K562 (cell line): ENCODE measurements around the gene UBASH3A. TPM values are rescaled to one million over a fixed set of nuclear protein-coding genes. Genes with fewer than 3 reads are reported as not detected.

ENCODE experiments used
- ATAC-seq: fragments of 200-7000 bp; cut with Tn5 transposase; 3 replicates; pipeline ENCODE4 v1.9.1; 2020; ENCODE audit warnings: moderate library complexity
- BruUV-seq: library from RNA; stranded (reverse); fragments of 400-500 nt; replicated peaks from 2 replicates; lab custom pipeline; 2021; lab: Mats Ljungman, UMichigan
- CTCF ChIA-PET: fragments of 300-600 bp; formaldehyde crosslinking; extraction: SDS; loops from one replicate; lab custom pipeline; 2021; ENCODE audit warnings: low intra/inter-chr PET ratio; lab: Yijun Ruan, JAX
- POLR2A ChIA-PET: fragments of 300-600, 350-650 bp; sonication (Branson Sonifier 250); formaldehyde crosslinking; extraction: SDS; loops from one replicate; lab custom pipeline; 2021; ENCODE audit warnings: antibody characterized with exemption, inconsistent platforms; lab: Yijun Ruan, JAX
- DNase-seq, 4 experiments: peaks; one replicate each; pipeline versions ENCODE4 v3.0.0 to v3.0.0-alpha.2; 2011 to 2018; ENCODE audit warnings: low spot score in 3 of 4, mixed read lengths in 3 of 4; ENCODE audit errors: extremely low read depth in 1 of 4
- FAIRE-seq: peaks from 2 replicates; lab custom pipeline; 2011; peaks lifted over from hg19 to GRCh38; lab: Jason Lieb, UNC
- H2AFZ ChIP-seq: 2 replicates; pipeline ENCODE4 v1.6.0; 2011; ENCODE audit warnings: low read depth, low read length, control low read depth, inconsistent platforms
- H3K27ac ChIP-seq: fragments of 200-600 bp; 3 replicates; pipeline ENCODE4 v1.8.0; 2011; ENCODE audit warnings: low read depth, mild to moderate bottlenecking, control low read depth, inconsistent platforms, low read length, moderate library complexity, mixed read lengths; ENCODE audit errors: extremely low read depth
- H3K27me3 ChIP-seq, 2 experiments: fragments of 300-600 bp in 1 of 2; 2 replicates in 1 of 2; 3 replicates in 1 of 2; pipeline versions ENCODE4 v1.6.0 to v1.8.0; 2011; ENCODE audit warnings: inconsistent platforms in 2 of 2, low read length in 2 of 2, mild to moderate bottlenecking in 1 of 2, mixed read lengths in 1 of 2, moderate library complexity in 1 of 2; ENCODE audit not compliant: control insufficient read depth in 2 of 2, insufficient read depth in 2 of 2
- H3K36me3 ChIP-seq: fragments of 300-600 bp; 3 replicates; pipeline ENCODE4 v1.8.0; 2011; ENCODE audit warnings: mild to moderate bottlenecking, low read length, inconsistent platforms; ENCODE audit not compliant: control insufficient read depth, insufficient read depth
- H3K4me1 ChIP-seq, 2 experiments: fragments of 200-600 bp in 1 of 2; replicated peaks in 1 of 2; 2 replicates in 1 of 2; 3 replicates in 1 of 2; pipeline versions ENCODE4 v1.5.1 to v1.8.0; 2011; ENCODE audit warnings: inconsistent platforms in 2 of 2, low read length in 2 of 2, mild to moderate bottlenecking in 1 of 2, mixed read lengths in 1 of 2, moderate library complexity in 1 of 2; ENCODE audit not compliant: control insufficient read depth in 2 of 2, insufficient read depth in 2 of 2
- H3K4me2 ChIP-seq: 2 replicates; pipeline ENCODE4 v1.6.1; 2011; ENCODE audit warnings: low read length, control low read depth, inconsistent platforms, mixed read lengths; ENCODE audit not compliant: insufficient read depth
- H3K4me3 ChIP-seq: fragments of 200-600 bp; sonication (generic), shearing (Covaris generic); 2 replicates; pipeline ENCODE4 v1.5.1; 2016; ENCODE audit warnings: control low read depth, inconsistent platforms
- H3K79me2 ChIP-seq: fragments of 200-600 bp; 3 replicates; pipeline ENCODE4 v1.8.0; 2011; ENCODE audit warnings: low read length, inconsistent platforms; ENCODE audit not compliant: control insufficient read depth, insufficient read depth
- H3K9ac ChIP-seq, 2 experiments: 2 replicates each; pipeline versions ENCODE4 v1.6.0 to v1.6.1; 2011; ENCODE audit warnings: low read depth in 2 of 2, low read length in 2 of 2, control low read depth in 1 of 2, inconsistent platforms in 1 of 2, mild to moderate bottlenecking in 1 of 2, mixed read lengths in 1 of 2; ENCODE audit not compliant: insufficient read depth in 1 of 2
- H3K9me1 ChIP-seq: one replicate; pipeline ENCODE4 v1.6.0; 2011; ENCODE audit warnings: inconsistent platforms, mild to moderate bottlenecking, low read length, moderate library complexity; ENCODE audit not compliant: control insufficient read depth, insufficient read depth
- H3K9me3 ChIP-seq: replicated peaks from 2 replicates; pipeline ENCODE4 v1.5.1; 2011; ENCODE audit warnings: low read depth, low read length, inconsistent platforms; ENCODE audit not compliant: control insufficient read depth, insufficient read depth
- H4K20me1 ChIP-seq: replicated peaks from 2 replicates; pipeline ENCODE4 v1.6.1; 2011; ENCODE audit warnings: low read length, inconsistent platforms, mixed read lengths; ENCODE audit not compliant: control insufficient read depth, insufficient read depth
- HBP1 ChIP-seq: fragments of 450-650 bp; formaldehyde crosslinking; IDR thresholded peaks from 2 replicates; pipeline ENCODE4 v1.4.0; 2022; ENCODE audit warnings: missing genetic modification characterization
- L3MBTL2 ChIP-seq: fragments of 450-650 bp; IDR thresholded peaks from 2 replicates; pipeline ENCODE4 v1.6.1; 2016; ENCODE audit warnings: mild to moderate bottlenecking, moderate library complexity
- NR2C1 ChIP-seq, 2 experiments: fragments of 450-650 bp; IDR thresholded peaks; 2 replicates each; pipeline ENCODE4 v1.6.1; 2017; ENCODE audit warnings: mild to moderate bottlenecking in 2 of 2, antibody characterized with exemption in 1 of 2, inconsistent platforms in 1 of 2, missing compliant biosample characterization in 1 of 2, missing genetic modification characterization in 1 of 2
- NR3C1 ChIP-seq: sonication (generic); formaldehyde crosslinking; IDR thresholded peaks from 2 replicates; pipeline ENCODE4 v1.8.1; 2022; ENCODE audit warnings: missing genetic modification reagents
- PURB ChIP-seq: sonication (generic); formaldehyde crosslinking; IDR thresholded peaks from 2 replicates; pipeline ENCODE4 v1.9.0; 2021; ENCODE audit warnings: low read depth, mild to moderate bottlenecking, missing genetic modification reagents
- SREBF2 ChIP-seq: sonication (generic); formaldehyde crosslinking; IDR thresholded peaks from 2 replicates; pipeline ENCODE4 v1.4.0; 2020; ENCODE audit warnings: mild to moderate bottlenecking, missing genetic modification reagents
- U2AF2 ChIP-seq: fragments of 200-400 bp; formaldehyde crosslinking; optimal IDR thresholded peaks from 2 replicates; pipeline ENCODE3; 2017; ENCODE audit warnings: low read depth, mild to moderate bottlenecking, low read length
- XRCC4 ChIP-seq: IDR thresholded peaks from one replicate; pipeline ENCODE4 v1.6.1; 2011; ENCODE audit not compliant: insufficient read depth, insufficient read length; ENCODE audit errors: extremely low read depth
- ZFP1 ChIP-seq: fragments of 450-650 bp; formaldehyde crosslinking; IDR thresholded peaks from 2 replicates; pipeline ENCODE4 v1.4.0; 2020; ENCODE audit warnings: mild to moderate bottlenecking, mixed read lengths
- ZFPM2 ChIP-seq: fragments of 250-450 bp; sonication (Bioruptor Pico); IDR thresholded peaks from 2 replicates; pipeline ENCODE4 v1.5.1; 2022; ENCODE audit warnings: mild to moderate bottlenecking
- ZNF24 ChIP-seq: fragments of 450-650 bp; IDR thresholded peaks from 2 replicates; pipeline ENCODE4 v1.6.1; 2016
- ZNF785 ChIP-seq: fragments of 250-450 bp; sonication (Bioruptor Pico); IDR thresholded peaks from 2 replicates; pipeline ENCODE4 v1.4.0; 2020; ENCODE audit warnings: mild to moderate bottlenecking
- WGBS: fragments of 100-300 bp; shearing (Covaris generic); methylation state at CpG from one replicate; pipeline ENCODE4 v1.1.6; 2016; ENCODE audit warnings: low coverage, mixed read lengths; ENCODE audit not compliant: insufficient coverage; ENCODE audit errors: missing lambda C conversion rate; 5-methylcytosine and 5-hydroxymethylcytosine counted together
- in situ Hi-C: fragments of 300-500 bp; cut with MboI; formaldehyde crosslinking; loops from 4 replicates; pipeline ENCODE4 v1.15.0; 2018; ENCODE audit warnings: inconsistent platforms, mixed read lengths
- intact Hi-C: fragments of 100-400 bp; cut with micrococcal nuclease; formaldehyde crosslinking; loops from 2 replicates; pipeline ENCODE4 v1.14.2; 2022
- polyA plus RNA-seq, 8 experiments: library from polyadenylated mRNA; depleted of rRNA in 4 of 8; stranded (reverse) in 5 of 8; unstranded in 3 of 8; fragments of >200 nt; fragmentation: Nextera tagmentation in 2 of 8; fragmentation: Illumina TruSeq in 1 of 8; extraction: Ambion mirVana in 2 of 8; extraction: Trizol in 1 of 8; gene quantifications; 2 replicates each; pipeline versions ENCODE4 v1.2.1 to v1.2.3, GENCODE V29; 2011 to 2014; ENCODE audit warnings: inconsistent platforms in 1 of 8, missing spikeins in 1 of 8
- total RNA-seq, 7 experiments: library from RNA; depleted of rRNA in 6 of 7; stranded (reverse); fragments of >200 nt in 6 of 7; fragmentation: Illumina TruSeq in 2 of 7; extraction: Trizol in 2 of 7; gene quantifications; 2 replicates each; pipeline versions ENCODE4 v1.2.1 to v1.2.3, GENCODE V29; 2011 to 2021; ENCODE audit warnings: low replicate concordance in 1 of 7
- TF ChIP-seq, protein P1 (sequence below): fragments of 450-650 bp; IDR thresholded peaks from 2 replicates; pipeline ENCODE4 v1.6.1; 2016; ENCODE audit warnings: borderline replicate concordance
- TF ChIP-seq, protein P2 (sequence below): sonication (generic); formaldehyde crosslinking; IDR thresholded peaks from 2 replicates; pipeline ENCODE4 v1.8.1; 2023; ENCODE audit warnings: mild to moderate bottlenecking, missing genetic modification reagents

The UBASH3A gene
- total and polyA plus RNA-seq, 9 of the 15 experiments (the other 6 are each of a cell fraction or from before 2014, with no cell fraction given): 0.23 to 1.8 (median 1.1) TPM

DNA sequence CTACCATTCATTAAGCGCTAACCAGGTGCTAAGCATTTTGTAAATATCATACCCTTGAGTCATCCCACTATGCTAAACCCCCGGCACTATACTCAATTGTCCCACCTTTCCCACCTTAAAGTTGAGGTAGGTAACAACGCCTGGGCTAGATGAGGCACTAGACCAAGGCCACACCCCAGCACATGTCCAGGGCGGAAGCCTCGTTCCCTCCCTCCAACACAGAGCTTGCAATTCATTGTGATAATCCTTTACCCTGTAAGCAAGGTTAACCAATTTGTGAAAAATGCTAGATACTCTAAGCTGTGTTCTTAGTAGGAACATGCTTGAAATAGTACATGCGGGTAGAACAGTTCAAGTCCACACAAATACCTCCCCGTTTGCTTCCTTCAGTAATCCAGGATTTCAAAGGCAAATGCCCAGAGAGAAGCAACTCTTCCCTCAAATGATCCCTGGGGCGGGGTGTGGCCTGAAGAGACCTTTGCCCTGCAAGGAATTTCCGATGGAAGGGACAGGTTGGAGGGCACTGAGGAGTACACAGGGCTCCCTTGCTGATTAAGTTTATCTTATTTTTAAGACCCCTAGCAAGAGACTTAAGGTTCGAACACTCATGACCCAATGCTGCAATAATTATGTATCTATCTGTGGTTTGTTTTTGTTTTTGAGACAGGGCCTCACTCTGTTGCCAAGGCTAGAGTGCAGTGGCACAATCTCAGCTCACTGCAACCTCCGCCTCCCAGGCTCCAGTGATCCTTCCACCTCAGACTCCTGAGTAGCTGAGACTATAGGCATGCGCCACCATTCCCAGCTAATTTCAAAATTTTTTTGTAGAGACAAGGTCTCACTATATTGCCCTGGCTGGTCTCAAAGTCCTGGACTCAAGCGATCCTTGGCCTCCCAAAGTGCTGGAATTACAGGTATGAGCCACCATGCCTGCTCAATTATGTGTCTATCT is 89.7 kb downstream of the UBASH3A start (continued):
- TF ChIP-seq, protein P1, sequence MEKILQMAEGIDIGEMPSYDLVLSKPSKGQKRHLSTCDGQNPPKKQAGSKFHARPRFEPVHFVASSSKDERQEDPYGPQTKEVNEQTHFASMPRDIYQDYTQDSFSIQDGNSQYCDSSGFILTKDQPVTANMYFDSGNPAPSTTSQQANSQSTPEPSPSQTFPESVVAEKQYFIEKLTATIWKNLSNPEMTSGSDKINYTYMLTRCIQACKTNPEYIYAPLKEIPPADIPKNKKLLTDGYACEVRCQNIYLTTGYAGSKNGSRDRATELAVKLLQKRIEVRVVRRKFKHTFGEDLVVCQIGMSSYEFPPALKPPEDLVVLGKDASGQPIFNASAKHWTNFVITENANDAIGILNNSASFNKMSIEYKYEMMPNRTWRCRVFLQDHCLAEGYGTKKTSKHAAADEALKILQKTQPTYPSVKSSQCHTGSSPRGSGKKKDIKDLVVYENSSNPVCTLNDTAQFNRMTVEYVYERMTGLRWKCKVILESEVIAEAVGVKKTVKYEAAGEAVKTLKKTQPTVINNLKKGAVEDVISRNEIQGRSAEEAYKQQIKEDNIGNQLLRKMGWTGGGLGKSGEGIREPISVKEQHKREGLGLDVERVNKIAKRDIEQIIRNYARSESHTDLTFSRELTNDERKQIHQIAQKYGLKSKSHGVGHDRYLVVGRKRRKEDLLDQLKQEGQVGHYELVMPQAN: no peak
- TF ChIP-seq NR2C1 (IDR thresholded peaks at IDR 0.05): no peak
- 0 out of 2 replicates have a peak, but pooled peaks have one; percentile 38 for TF ChIP-seq NR2C1 (tag; IDR thresholded peaks at IDR 0.05)
- peak; percentile 34; the same call in 1 of the 2 replicates for TF ChIP-seq L3MBTL2

DNA sequence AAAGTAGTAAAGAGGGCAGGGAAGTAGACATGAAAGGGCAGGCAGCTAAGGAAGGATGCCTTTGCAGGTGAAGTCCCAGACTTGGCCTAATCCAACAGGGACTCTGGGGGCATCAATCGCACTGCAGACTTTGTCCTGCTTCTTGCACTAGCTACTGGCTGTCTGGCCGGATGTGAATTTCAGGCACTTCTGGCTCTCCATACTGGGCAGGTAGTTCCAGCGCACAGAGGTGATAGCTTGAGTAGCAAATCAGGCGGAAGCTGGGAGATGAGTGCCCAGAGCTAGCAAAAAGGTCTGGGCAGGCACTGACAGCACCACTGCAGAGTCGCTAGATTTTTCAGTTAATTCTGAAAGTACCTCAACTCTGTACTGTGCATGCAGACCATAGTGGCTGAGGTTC is 91.3 kb downstream of the UBASH3A start:
- DNase-seq (no peak), ATAC-seq (no peak), FAIRE-seq (no peak)
- H3K9me3 ChIP-seq: no peaks in the 10 kb centered on the region
- H3K4me3 ChIP-seq: no peak overlapping the region
- no peaks in the 10 kb centered on the region for H4K20me1 ChIP-seq
- H3K36me3 ChIP-seq: no peaks in the 10 kb centered on the region
- no TSS peak for BruUV-seq
- no peak overlapping the region for H2AFZ ChIP-seq
- intact Hi-C loops (loop anchor here (5.0 kb wide), 1 partner anchor 483 kb away; the partner anchor contains the start of gene ZBTB21), in situ Hi-C loops (no loop called here)
- ChIA-PET CTCF (no interaction called here), POLR2A (interaction anchor here (0.6 to 1.8 kb wide), 2 partner anchors 13 to 29 kb away, joined by 4 to 7 read pairs; no protein-coding TSS in a partner anchor)
- no peaks in the 10 kb centered on the region for H3K9me1 ChIP-seq
- H3K9ac ChIP-seq: no peak overlapping the region
- H3K4me2 ChIP-seq: no peak overlapping the region
- no peaks in the 10 kb centered on the region for H3K79me2 ChIP-seq
- no peak overlapping the region for H3K27ac ChIP-seq
- WGBS: 14% methylated on average over 5 of the region's 5 CpGs
- peaks cover 15 to 20% of the 10 kb centered on the region in 2 experiments; a peak in 4 of 5 replicates for H3K4me1 ChIP-seq
- peaks cover 23 to 31% of the 10 kb centered on the region in 2 experiments for H3K27me3 ChIP-seq
- no peak for TF ChIP-seq ZFPM2
- no peak for TF ChIP-seq ZNF24
- TF ChIP-seq ZFP1 (CRISPR knock-in tag): no peak
- TF ChIP-seq XRCC4: no peak
- TF ChIP-seq NR2C1 (IDR thresholded peaks at IDR 0.05): no peak
- no peak for TF ChIP-seq NR2C1 (tag; IDR thresholded peaks at IDR 0.05)
- TF ChIP-seq ZNF785 (CRISPR knock-in tag): no peak
- TF ChIP-seq U2AF2: no peak
- TF ChIP-seq PURB (CRISPR knock-in tag): no peak
- TF ChIP-seq, protein P2, sequence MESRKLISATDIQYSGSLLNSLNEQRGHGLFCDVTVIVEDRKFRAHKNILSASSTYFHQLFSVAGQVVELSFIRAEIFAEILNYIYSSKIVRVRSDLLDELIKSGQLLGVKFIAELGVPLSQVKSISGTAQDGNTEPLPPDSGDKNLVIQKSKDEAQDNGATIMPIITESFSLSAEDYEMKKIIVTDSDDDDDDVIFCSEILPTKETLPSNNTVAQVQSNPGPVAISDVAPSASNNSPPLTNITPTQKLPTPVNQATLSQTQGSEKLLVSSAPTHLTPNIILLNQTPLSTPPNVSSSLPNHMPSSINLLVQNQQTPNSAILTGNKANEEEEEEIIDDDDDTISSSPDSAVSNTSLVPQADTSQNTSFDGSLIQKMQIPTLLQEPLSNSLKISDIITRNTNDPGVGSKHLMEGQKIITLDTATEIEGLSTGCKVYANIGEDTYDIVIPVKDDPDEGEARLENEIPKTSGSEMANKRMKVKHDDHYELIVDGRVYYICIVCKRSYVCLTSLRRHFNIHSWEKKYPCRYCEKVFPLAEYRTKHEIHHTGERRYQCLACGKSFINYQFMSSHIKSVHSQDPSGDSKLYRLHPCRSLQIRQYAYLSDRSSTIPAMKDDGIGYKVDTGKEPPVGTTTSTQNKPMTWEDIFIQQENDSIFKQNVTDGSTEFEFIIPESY: no peak
- no peak for TF ChIP-seq SREBF2 (CRISPR knock-in tag)
- TF ChIP-seq NR3C1 (CRISPR knock-in tag): no peak
- TF ChIP-seq HBP1 (CRISPR knock-in tag): no peak
